Natural killer cell (primary cell): ENCODE data around the gene PRKAG2. TPM values are rescaled to one million over a fixed set of nuclear protein-coding genes. Genes with fewer than 3 reads are reported as not detected.
"Not testable (repeated sequence)": the region's sequence is repeated elsewhere in the genome, so short reads cannot be mapped to it uniquely, and the experiment has no call there.

ENCODE experiments used
- ATAC-seq, 3 donors: fragments of 150-1000 bp in 2 of 3; fragments of 200-7000 bp in 1 of 3; cut with Tn5 transposase; 1 replicate in 1 of 3; 2 replicates in 2 of 3; pipeline ENCODE4 v1.10.0; 2021; ENCODE audit warnings: mild to moderate bottlenecking in 2 of 3, moderate library complexity in 2 of 3
- DNase-seq, 2 donors: peaks; one replicate each; pipeline versions ENCODE4 v3.0.0 to v3.0.0-alpha.2; 2013 to 2021; ENCODE audit warnings: mixed read lengths in 1 of 2
- H3K27ac ChIP-seq: one replicate; pipeline ENCODE4 v1.5.1; 2013; ENCODE audit warnings: mild to moderate bottlenecking, low read length
- H3K27me3 ChIP-seq: one replicate; pipeline ENCODE4 v1.6.1; 2013; ENCODE audit warnings: low read length; ENCODE audit not compliant: control insufficient read depth, insufficient read depth
- H3K36me3 ChIP-seq: one replicate; pipeline ENCODE4 v1.6.1; 2013; ENCODE audit warnings: low read length; ENCODE audit not compliant: control insufficient read depth, insufficient read depth
- H3K4me1 ChIP-seq: one replicate; pipeline ENCODE4 v1.6.1; 2013; ENCODE audit warnings: low read length; ENCODE audit not compliant: control insufficient read depth, insufficient read depth
- H3K4me3 ChIP-seq: one replicate; pipeline ENCODE4 v1.5.1; 2013; ENCODE audit warnings: low read length
- H3K9me3 ChIP-seq: one replicate; pipeline ENCODE4 v1.6.1; 2013; ENCODE audit warnings: low read length; ENCODE audit not compliant: control insufficient read depth, insufficient read depth
- H3K27ac Mint-ChIP-seq, 2 donors: one replicate each; pipeline ENCODE4 v1.8.0; 2022; ENCODE audit warnings: mild to moderate bottlenecking in 2 of 2, mixed read lengths in 2 of 2, moderate library complexity in 1 of 2
- H3K27me3 Mint-ChIP-seq, 2 donors: one replicate each; pipeline ENCODE4 v1.8.0; 2022; ENCODE audit warnings: low read depth in 2 of 2, mixed read lengths in 2 of 2
- H3K36me3 Mint-ChIP-seq: one replicate; pipeline ENCODE4 v1.8.0; 2022; ENCODE audit warnings: mixed read lengths
- H3K4me1 Mint-ChIP-seq, 2 donors: one replicate each; pipeline ENCODE4 v1.8.0; 2022; ENCODE audit warnings: mixed read lengths in 2 of 2
- H3K4me3 Mint-ChIP-seq: one replicate; pipeline ENCODE4 v1.8.0; 2022; ENCODE audit warnings: mild to moderate bottlenecking, moderate library complexity, mixed read lengths
- H3K9me3 Mint-ChIP-seq, 2 donors: one replicate each; pipeline ENCODE4 v1.8.0; 2022; ENCODE audit warnings: mixed read lengths in 2 of 2
- CTCF ChIP-seq: fragments of 200-600 bp; IDR thresholded peaks from one replicate; pipeline ENCODE4 v1.8.0; 2022; ENCODE audit warnings: antibody characterized with exemption
- WGBS: methylation state at CpG from one replicate; pipeline ENCODE4 v1.1.7; 2013; ENCODE audit warnings: missing lambda C conversion rate; ENCODE audit not compliant: insufficient coverage; 5-methylcytosine and 5-hydroxymethylcytosine counted together
- intact Hi-C: fragments of 100-400 bp; cut with micrococcal nuclease; formaldehyde crosslinking; loops from one replicate; pipeline ENCODE4 v1.14.2; 2022
- total RNA-seq, 4 donors: library from RNA; stranded (reverse); fragments of 120-200 nt in 1 of 4; gene quantifications; one replicate each; pipeline versions ENCODE4 v1.2.3 to v1.2.4, GENCODE V29; 2013 to 2022

PRKAG2 gene
- total RNA-seq, 3 donors from 2014 or later (not counting 1 experiment from before 2014, with no cell fraction given), result 42.6 to 66.5 (median 64.4) TPM

- 82% methylated on average over 9 of the region's 9 CpGs for WGBS
- no peak overlapping the region for H3K27ac ChIP-seq
- H3K27me3 ChIP-seq, result no peaks in the 10 kb centered on the region
- H3K4me3 ChIP-seq, result no peak overlapping the region
- H3K36me3 ChIP-seq, result no peaks in the 10 kb centered on the region
- no peaks in the 10 kb centered on the region for H3K36me3 Mint-ChIP-seq
- H3K27ac Mint-ChIP-seq, result no peak overlapping the region
- no peak overlapping the region for H3K4me3 Mint-ChIP-seq
- intact Hi-C loops, result no loop called here
- no peak for TF ChIP-seq CTCF
- peaks cover 2 to 4% of the 10 kb centered on the region in 2 donors for H3K9me3 Mint-ChIP-seq
- peaks cover 13 to 27% of the 10 kb centered on the region in 2 donors for H3K27me3 Mint-ChIP-seq
- DNase-seq, result no peak
- no peaks in the 10 kb centered on the region for H3K9me3 ChIP-seq
- ATAC-seq, result peak in 1 of 3 donors; percentile 38
- H3K4me1 ChIP-seq, result no peaks in the 10 kb centered on the region
- H3K4me1 Mint-ChIP-seq, result peaks cover 24 to 31% of the 10 kb centered on the region in 2 donors
These were observed 337.7 kb downstream of the PRKAG2 start for GRCh38 chr7:151539088-151539671.

DNA sequence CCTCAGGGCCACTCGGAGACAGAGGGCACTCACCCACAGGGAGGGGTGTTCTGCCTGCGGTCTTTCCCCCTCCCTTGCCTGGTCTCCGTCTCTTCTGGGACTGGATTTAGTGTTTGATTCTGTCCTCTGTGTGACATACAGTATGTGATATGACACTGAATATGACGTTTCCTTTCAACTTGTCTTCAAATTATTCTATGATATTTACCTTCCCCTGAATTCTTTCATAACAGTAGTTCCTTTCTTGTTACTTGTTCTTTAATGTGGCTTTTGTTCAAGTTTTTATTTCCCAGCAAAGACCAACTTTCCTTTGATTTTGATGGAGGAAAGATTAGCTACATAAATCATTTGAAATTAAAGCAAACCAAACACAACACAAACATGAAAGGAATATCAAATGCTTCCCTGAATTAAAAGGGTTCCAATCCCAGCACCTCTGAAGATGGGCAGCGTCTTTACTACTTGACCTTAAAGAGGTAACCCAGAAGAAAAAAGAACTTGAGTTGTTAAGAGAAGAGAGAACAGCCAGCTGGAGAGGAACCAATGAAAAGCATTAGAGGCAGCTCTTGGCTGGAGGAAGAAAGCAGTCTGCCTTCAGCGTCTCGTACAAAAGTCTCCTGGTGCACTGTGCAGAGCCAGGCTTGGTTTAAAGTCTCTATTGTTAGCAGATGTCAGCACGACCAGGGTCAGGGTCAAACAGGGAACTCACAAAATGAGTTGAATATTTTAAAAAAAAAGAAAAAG, 338.9 kb downstream of the PRKAG2 start:
- Histone ChIP-seq H3K4me3 (no peak overlapping the region), H3K27me3 (no peaks in the 10 kb centered on the region), H3K36me3 (no peaks in the 10 kb centered on the region), H3K9me3 (no peaks in the 10 kb centered on the region), H3K4me1 (no peaks in the 10 kb centered on the region), H3K27ac (no peak overlapping the region)
- Mint-ChIP-seq H3K9me3 (peaks cover 2 to 4% of the 10 kb centered on the region in 2 donors), H3K27ac (no peak overlapping the region), H3K4me3 (no peak overlapping the region), H3K36me3 (no peaks in the 10 kb centered on the region), H3K4me1 (peaks cover 24 to 31% of the 10 kb centered on the region in 2 donors), H3K27me3 (peaks cover 17 to 26% of the 10 kb centered on the region in 2 donors)
- DNase-seq (no peak), ATAC-seq (no peak)
- TF ChIP-seq CTCF, result no peak
- intact Hi-C loops, result no loop called here
- WGBS, result 37% methylated on average over 5 of the region's 8 CpGs

DNA sequence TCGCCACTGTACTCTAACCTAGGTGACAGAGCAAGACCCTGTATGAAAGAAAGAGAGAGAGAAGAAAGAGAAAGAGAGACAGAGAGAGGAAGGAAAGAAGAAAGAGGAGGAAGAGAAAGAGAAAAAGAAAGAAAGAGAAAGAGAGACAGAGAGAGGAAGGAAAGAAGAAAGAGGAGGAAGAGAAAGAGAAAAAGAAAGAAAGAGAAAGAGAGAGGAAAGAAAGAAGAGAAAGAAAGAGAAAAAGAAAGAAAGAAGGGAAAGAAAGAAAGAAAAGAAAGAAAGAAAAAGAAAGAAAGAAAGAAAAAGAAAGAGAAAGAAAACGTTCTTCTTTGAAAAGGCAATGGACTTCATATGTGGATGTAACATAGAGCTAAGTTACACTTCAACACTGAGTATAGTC, 340.7 kb downstream of the PRKAG2 start:
- H3K36me3 Mint-ChIP-seq, H3K9me3 ChIP-seq, H3K27ac Mint-ChIP-seq, H3K27me3 ChIP-seq, intact Hi-C loops, H3K36me3 ChIP-seq, H3K9me3 Mint-ChIP-seq, H3K4me3 ChIP-seq, ATAC-seq, DNase-seq, H3K27ac ChIP-seq, H3K4me1 ChIP-seq: not testable (repeated sequence)
- H3K27me3 Mint-ChIP-seq, result peaks cover 17% of the 10 kb centered on the region in 2 donors
- H3K4me3 Mint-ChIP-seq, result peak overlapping the region; percentile 3
- WGBS, result 93% methylated on average over 2 of the region's 2 CpGs
- peaks cover 24 to 31% of the 10 kb centered on the region in 2 donors for H3K4me1 Mint-ChIP-seq

DNA sequence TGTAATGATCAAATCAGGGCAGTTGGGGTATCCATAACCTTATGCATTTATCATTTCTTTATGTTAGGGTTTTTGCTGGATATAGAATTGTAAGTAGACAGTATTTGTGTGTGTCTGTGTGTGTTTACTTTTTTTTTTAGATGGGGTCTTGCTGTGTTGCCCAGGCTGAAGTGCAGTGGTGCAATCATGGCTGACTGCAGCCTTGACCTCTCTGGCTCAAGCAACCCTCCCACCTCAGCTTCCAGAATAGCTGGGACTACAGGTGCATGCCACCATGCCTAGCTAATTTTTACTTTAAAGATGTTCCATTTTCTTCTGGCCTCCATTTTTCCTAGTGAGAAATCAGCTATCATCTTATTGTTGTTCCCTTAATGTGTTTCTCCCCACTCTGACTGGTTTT, 347.1 kb downstream of the PRKAG2 start:
- no peak for TF ChIP-seq CTCF
- no peaks in the 10 kb centered on the region for H3K4me1 Mint-ChIP-seq
- no peaks in the 10 kb centered on the region for H3K36me3 ChIP-seq
- no peak overlapping the region for H3K4me3 Mint-ChIP-seq
- intact Hi-C loops, result no loop called here
- no peaks in the 10 kb centered on the region for H3K4me1 ChIP-seq
- no peak overlapping the region for H3K27ac Mint-ChIP-seq
- peaks cover 2% of the 10 kb centered on the region for H3K27me3 ChIP-seq
- H3K9me3 Mint-ChIP-seq, result peaks cover 4 to 14% of the 10 kb centered on the region in 2 donors
- H3K36me3 Mint-ChIP-seq, result peaks cover 19% of the 10 kb centered on the region
- no peak overlapping the region for H3K27ac ChIP-seq
- DNase-seq, result no peak
- peaks cover 4% of the 10 kb centered on the region for H3K9me3 ChIP-seq
- peaks cover 7 to 18% of the 10 kb centered on the region in 2 donors for H3K27me3 Mint-ChIP-seq
- ATAC-seq, result no peak
- no peak overlapping the region for H3K4me3 ChIP-seq
